H1 (cell line): ENCODE data around the gene NT5E. TPM values are rescaled to one million over a fixed set of nuclear protein-coding genes. Genes with fewer than 3 reads are reported as not detected.

Source experiments
- EP300 ChIP-seq, 2 experiments: IDR thresholded peaks; 1 replicate in 1 of 2; 2 replicates in 1 of 2; pipeline ENCODE4 v1.6.1; 2011 to 2012; ENCODE audit warnings: low read depth in 2 of 2, low read length in 2 of 2, mild to moderate bottlenecking in 2 of 2, borderline replicate concordance in 1 of 2, inconsistent platforms in 1 of 2, moderate library complexity in 1 of 2
- HDAC2 ChIP-seq, 2 experiments: fragments of 300-600 bp in 1 of 2; sonication (generic) in 1 of 2; IDR thresholded peaks; 2 replicates each; pipeline ENCODE4 v1.6.1; 2011 to 2012; ENCODE audit warnings: low read depth in 2 of 2, low read length in 2 of 2, mild to moderate bottlenecking in 2 of 2, moderate library complexity in 2 of 2, borderline replicate concordance in 1 of 2, inconsistent platforms in 1 of 2
- KDM5A ChIP-seq: fragments of 200-600 bp; IDR thresholded peaks from 2 replicates; pipeline ENCODE4 v1.7.1; 2012; ENCODE audit warnings: mild to moderate bottlenecking, low read length, inconsistent platforms, mixed read lengths
- polyA plus RNA-seq, 7 experiments: library from polyadenylated mRNA; depleted of rRNA in 3 of 7; stranded (reverse) in 5 of 7; unstranded in 2 of 7; fragments of >200 nt in 5 of 7; fragments of 200-250 nt in 2 of 7; gene quantifications; 1 replicate in 5 of 7; 2 replicates in 1 of 7; 4 replicates in 1 of 7; pipeline versions ENCODE4 v1.2.1 to v1.2.3, GENCODE V29; 2011 to 2013; ENCODE audit warnings: missing spikeins in 2 of 7, mixed read lengths in 2 of 7
- total RNA-seq: library from RNA; stranded (reverse); fragmentation: NEBNext Ultra II Directional; extraction: Animal tissue kit (Norgen Biotek cat#: 25700); gene quantifications from 2 replicates; pipeline ENCODE4 v1.2.1, GENCODE V29; 2021

The NT5E gene
- total and polyA plus RNA-seq, 2 of the 8 experiments (the other 6 are each of a cell fraction or from before 2014, with no cell fraction given) = 0.74 to 1.5 TPM

DNA sequence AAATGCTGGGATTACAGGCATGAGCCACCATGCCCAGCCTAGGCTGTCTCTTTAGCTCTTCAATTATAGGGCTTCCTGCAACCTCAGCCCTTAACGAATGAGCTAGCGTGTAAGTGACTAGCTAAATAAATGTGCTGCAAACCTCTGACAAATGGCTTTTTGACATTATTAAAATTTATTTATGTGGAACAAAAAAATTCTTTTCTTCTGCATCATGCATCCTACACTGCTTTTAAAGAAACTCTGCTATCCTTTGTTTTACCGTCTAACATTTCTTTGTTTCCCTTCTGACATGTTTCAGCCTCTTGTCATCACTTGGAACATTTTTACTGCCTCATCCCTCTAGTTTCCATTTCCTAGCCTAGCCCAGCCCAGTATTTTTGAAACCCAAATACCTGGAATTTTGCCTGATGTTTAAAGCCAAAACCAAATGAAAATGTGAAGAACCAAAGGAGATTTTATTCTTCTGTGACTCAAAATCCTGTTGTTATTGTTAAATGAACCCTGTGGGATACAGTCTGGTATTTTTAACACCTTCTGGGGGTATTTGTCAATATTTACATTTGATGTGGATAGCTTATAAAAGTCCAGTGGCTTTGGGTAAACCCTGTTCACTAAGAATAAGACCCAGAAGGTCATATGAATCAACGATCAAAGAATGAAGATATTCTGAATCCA is 9.5 kb downstream of the NT5E start (continued):
- TF ChIP-seq HDAC2 (IDR thresholded peaks at IDR 0.05; ENCODE audit: borderline replicate concordance in 1 of 2, low read depth in 2 of 2, low read length in 2 of 2) = no peak
- no peak for TF ChIP-seq KDM5A
- TF ChIP-seq EP300 (IDR thresholded peaks at IDR 0.05; ENCODE audit: borderline replicate concordance in 1 of 2, low read depth in 2 of 2, low read length in 2 of 2) = no peak
